DOHH2 (cell line): ENCODE results near the gene DCDC2.

ENCODE experiments used
- H3F3A ChIP-seq: fragments of 200-600 bp; sonication (generic), shearing (Covaris generic); 2 replicates; pipeline ENCODE4 v1.6.0; 2016; ENCODE audit warnings: antibody characterized with exemption, mild to moderate bottlenecking; ENCODE audit not compliant: control insufficient read depth, insufficient read depth
- H3K27ac ChIP-seq: fragments of 200-600 bp; sonication (generic); 2 replicates; pipeline ENCODE4 v1.5.1; 2014; ENCODE audit warnings: low read depth, mild to moderate bottlenecking, low read length, moderate library complexity
- H3K27me3 ChIP-seq: fragments of 200-600 bp; sonication (generic); 2 replicates; pipeline ENCODE4 v1.6.1; 2014; ENCODE audit warnings: mild to moderate bottlenecking, low read length, mixed read lengths; ENCODE audit not compliant: control insufficient read depth
- H3K36me3 ChIP-seq: fragments of 200-600 bp; sonication (generic); 2 replicates; pipeline ENCODE4 v1.6.1; 2014; ENCODE audit warnings: mild to moderate bottlenecking, low read length, moderate library complexity, mixed read lengths; ENCODE audit not compliant: control insufficient read depth
- H3K4me1 ChIP-seq: fragments of 200-600 bp; sonication (generic); 2 replicates; pipeline ENCODE4 v1.6.1; 2014; ENCODE audit warnings: mild to moderate bottlenecking, low read length, mixed read lengths; ENCODE audit not compliant: control insufficient read depth
- H3K4me2 ChIP-seq: fragments of 200-600 bp; sonication (generic); 2 replicates; pipeline ENCODE4 v1.6.0; 2014; ENCODE audit warnings: mild to moderate bottlenecking, low read length, moderate library complexity
- H3K4me3 ChIP-seq: fragments of 200-600 bp; sonication (generic); 2 replicates; pipeline ENCODE4 v1.5.1; 2014; ENCODE audit warnings: mild to moderate bottlenecking, low read length, mixed read lengths
- H3K79me2 ChIP-seq: fragments of 200-600 bp; sonication (generic); 2 replicates; pipeline ENCODE4 v1.6.1; 2014; ENCODE audit warnings: mild to moderate bottlenecking, low read length, mixed read lengths; ENCODE audit not compliant: control insufficient read depth
- H3K9me2 ChIP-seq: fragments of 200-600 bp; sonication (generic); replicated peaks from 2 replicates; pipeline ENCODE4 v1.6.1; 2014; ENCODE audit warnings: mild to moderate bottlenecking, low read length, mixed read lengths; ENCODE audit not compliant: control insufficient read depth
- H3K9me3 ChIP-seq: fragments of 200-600 bp; sonication (generic); 2 replicates; pipeline ENCODE4 v1.6.1; 2014; ENCODE audit warnings: antibody characterized with exemption, low read length, mixed read lengths; ENCODE audit not compliant: control insufficient read depth, insufficient read depth
- H4K20me1 ChIP-seq: fragments of 200-600 bp; sonication (generic); 2 replicates; pipeline ENCODE4 v1.6.0; 2014; ENCODE audit warnings: low read depth, mild to moderate bottlenecking, antibody characterized with exemption, low read length, moderate library complexity; ENCODE audit not compliant: control insufficient read depth, insufficient read depth
- CTCF ChIP-seq: fragments of 200-600 bp; sonication (generic); IDR thresholded peaks from one replicate; pipeline ENCODE4 v1.5.1; 2014; ENCODE audit warnings: antibody characterized with exemption, mild to moderate bottlenecking, low read depth, low read length; ENCODE audit not compliant: poor library complexity, severe bottlenecking
- EZH2phosphoT487 ChIP-seq: fragments of 200-600 bp; sonication (generic); IDR thresholded peaks from 2 replicates; pipeline ENCODE4 v1.6.1; 2017; ENCODE audit warnings: borderline replicate concordance, mild to moderate bottlenecking, antibody characterized with exemption, low read length, moderate library complexity, mixed read lengths

DCDC2 gene

GRCh38 chr6:24194978-24195700, 162.7 kb downstream of the DCDC2 start:
- Histone ChIP-seq H3K9me2 (no peaks in the 10 kb centered on the region), H3K4me3 (no peak overlapping the region), H3K4me1 (no peaks in the 10 kb centered on the region), H3K36me3 (no peaks in the 10 kb centered on the region), H3K79me2 (no peaks in the 10 kb centered on the region), H3K9me3 (no peaks in the 10 kb centered on the region), H4K20me1 (no peaks in the 10 kb centered on the region), H3K27me3 (peaks cover 7% of the 10 kb centered on the region; the same call in 1 of the 2 replicates), H3K27ac (no peak overlapping the region), H3F3A (no peaks in the 10 kb centered on the region), H3K4me2 (no peak overlapping the region)
- no peak for TF ChIP-seq EZH2phosphoT487
- TF ChIP-seq CTCF = no peak

- Histone ChIP-seq H3K4me3 (no peak overlapping the region), H3K9me3 (no peaks in the 10 kb centered on the region), H3K27me3 (peaks cover 7% of the 10 kb centered on the region; the same call in 1 of the 2 replicates), H3K36me3 (no peaks in the 10 kb centered on the region), H3K4me1 (no peaks in the 10 kb centered on the region), H3K9me2 (no peaks in the 10 kb centered on the region), H3K27ac (no peak overlapping the region), H3K79me2 (no peaks in the 10 kb centered on the region), H4K20me1 (no peaks in the 10 kb centered on the region), H3K4me2 (no peak overlapping the region), H3F3A (no peaks in the 10 kb centered on the region)
- TF ChIP-seq EZH2phosphoT487 (no peak), CTCF (no peak)
These were observed 164.5 kb downstream of the DCDC2 start for GRCh38 chr6:24193364-24193763.

- no peaks in the 10 kb centered on the region for H3K4me1 ChIP-seq
- no peak for TF ChIP-seq EZH2phosphoT487
- no peak overlapping the region for H3K27ac ChIP-seq
- H3K27me3 ChIP-seq = peaks cover 7% of the 10 kb centered on the region; the same call in 1 of the 2 replicates
- H3K9me2 ChIP-seq = no peaks in the 10 kb centered on the region
- no peaks in the 10 kb centered on the region for H3K79me2 ChIP-seq
- no peaks in the 10 kb centered on the region for H3K36me3 ChIP-seq
- H3F3A ChIP-seq = no peaks in the 10 kb centered on the region
- H3K4me2 ChIP-seq = no peak overlapping the region
- H3K9me3 ChIP-seq = no peaks in the 10 kb centered on the region
- H3K4me3 ChIP-seq = no peak overlapping the region
- no peaks in the 10 kb centered on the region for H4K20me1 ChIP-seq
These were observed 166.5 kb downstream of the DCDC2 start for GRCh38 chr6:24191346-24191745.

- no peak for TF ChIP-seq CTCF
- Histone ChIP-seq H3K27me3 (0 out of 2 replicates have a peak, but pooled peaks cover 2% of the 10 kb centered on the region), H3K9me3 (no peaks in the 10 kb centered on the region), H3K36me3 (no peaks in the 10 kb centered on the region), H3K9me2 (no peaks in the 10 kb centered on the region), H3K4me2 (no peak overlapping the region), H3F3A (no peaks in the 10 kb centered on the region), H4K20me1 (no peaks in the 10 kb centered on the region), H3K4me1 (no peaks in the 10 kb centered on the region), H3K27ac (no peak overlapping the region), H3K79me2 (no peaks in the 10 kb centered on the region), H3K4me3 (no peak overlapping the region)
These were observed 169.2 kb downstream of the DCDC2 start for GRCh38 chr6:24188578-24189080.
